H9 (cell line): Measurements from ENCODE around the gene NMRK1. TPM values are rescaled to one million over a fixed set of nuclear protein-coding genes. Genes with fewer than 3 reads are reported as not detected.

Experiments used
- DNase-seq: peaks from one replicate; pipeline ENCODE4 v3.0.0-alpha.2; 2017
- H2AFZ ChIP-seq: one replicate; pipeline ENCODE4 v1.6.1; 2013; ENCODE audit warnings: mild to moderate bottlenecking, low read length, control low read depth, moderate library complexity
- H2AK5ac ChIP-seq: 2 replicates; pipeline ENCODE4 v1.6.1; 2013; ENCODE audit warnings: low read length, control low read depth, mixed read lengths; ENCODE audit not compliant: insufficient read length
- H2BK120ac ChIP-seq: one replicate; pipeline ENCODE4 v1.6.1; 2013; ENCODE audit warnings: low read depth, mild to moderate bottlenecking, low read length, control low read depth, inconsistent platforms; ENCODE audit not compliant: poor library complexity, severe bottlenecking
- H2BK12ac ChIP-seq: 2 replicates; pipeline ENCODE4 v1.6.1; 2013; ENCODE audit warnings: low read length, control low read depth, mixed read lengths, low read depth; ENCODE audit not compliant: insufficient read length
- H2BK15ac ChIP-seq: 2 replicates; pipeline ENCODE4 v1.6.1; 2013; ENCODE audit warnings: low read depth, low read length, control low read depth
- H2BK20ac ChIP-seq: one replicate; pipeline ENCODE4 v1.6.1; 2013; ENCODE audit warnings: low read depth, mild to moderate bottlenecking, low read length, control low read depth, inconsistent platforms; ENCODE audit not compliant: poor library complexity, severe bottlenecking
- H2BK5ac ChIP-seq: 2 replicates; pipeline ENCODE4 v1.6.1; 2013; ENCODE audit warnings: low read length, control low read depth, mixed read lengths; ENCODE audit not compliant: insufficient read length
- H3K14ac ChIP-seq: 2 replicates; pipeline ENCODE4 v1.6.1; 2013; ENCODE audit warnings: low read length, control low read depth; ENCODE audit not compliant: insufficient read depth
- H3K18ac ChIP-seq: 2 replicates; pipeline ENCODE4 v1.6.1; 2013; ENCODE audit warnings: low read depth, mild to moderate bottlenecking, mixed read lengths, low read length, control low read depth; ENCODE audit not compliant: insufficient read length
- H3K23ac ChIP-seq: 2 replicates; pipeline ENCODE4 v1.6.1; 2013; ENCODE audit warnings: low read length, control low read depth, mixed read lengths, low read depth; ENCODE audit not compliant: insufficient read length
- H3K23me2 ChIP-seq: 2 replicates; pipeline ENCODE4 v1.6.1; 2013; ENCODE audit warnings: low read depth, mild to moderate bottlenecking, mixed read lengths, low read length, control low read depth; ENCODE audit not compliant: insufficient read length, poor library complexity, severe bottlenecking
- H3K27ac ChIP-seq: 2 replicates; pipeline ENCODE4 v1.5.1; 2013; ENCODE audit warnings: low read length, control low read depth, mixed read lengths, low read depth; ENCODE audit not compliant: insufficient read length
- H3K27me3 ChIP-seq: 2 replicates; pipeline ENCODE4 v1.6.1; 2013; ENCODE audit warnings: low read length, control low read depth, inconsistent platforms; ENCODE audit not compliant: insufficient read depth
- H3K4ac ChIP-seq: 2 replicates; pipeline ENCODE4 v1.6.1; 2013; ENCODE audit warnings: low read depth, mild to moderate bottlenecking, control low read depth, inconsistent platforms, low read length, moderate library complexity
- H3K4me1 ChIP-seq: 2 replicates; pipeline ENCODE4 v1.6.1; 2013; ENCODE audit warnings: low read length, control low read depth, inconsistent platforms; ENCODE audit not compliant: insufficient read depth
- H3K4me2 ChIP-seq: 2 replicates; pipeline ENCODE4 v1.6.1; 2013; ENCODE audit warnings: low read length, control low read depth, mixed read lengths; ENCODE audit not compliant: insufficient read length, insufficient read depth
- H3K56ac ChIP-seq: 2 replicates; pipeline ENCODE4 v1.6.1; 2013; ENCODE audit warnings: low read depth, mild to moderate bottlenecking, mixed read lengths, low read length, control low read depth; ENCODE audit not compliant: insufficient read length
- H3K79me1 ChIP-seq: 2 replicates; pipeline ENCODE4 v1.6.1; 2013; ENCODE audit warnings: low read depth, mild to moderate bottlenecking, moderate library complexity, low read length, control low read depth, inconsistent platforms; ENCODE audit not compliant: insufficient read depth, poor library complexity, severe bottlenecking
- H3K79me2 ChIP-seq: 2 replicates; pipeline ENCODE4 v1.6.1; 2013; ENCODE audit warnings: low read length, control low read depth, inconsistent platforms; ENCODE audit not compliant: insufficient read depth
- H3K9ac ChIP-seq: 2 replicates; pipeline ENCODE4 v1.6.1; 2013; ENCODE audit warnings: low read length, control low read depth, mixed read lengths; ENCODE audit not compliant: insufficient read length; ENCODE audit errors: extremely low read depth
- H3K9me3 ChIP-seq: one replicate; pipeline ENCODE4 v1.6.1; 2013; ENCODE audit warnings: low read depth, low read length, inconsistent platforms; ENCODE audit not compliant: control insufficient read depth
- H3T11ph ChIP-seq: one replicate; pipeline ENCODE4 v1.6.1; 2013; ENCODE audit warnings: mild to moderate bottlenecking, low read length, control low read depth, inconsistent platforms
- H4K20me1 ChIP-seq: one replicate; pipeline ENCODE4 v1.6.1; 2013; ENCODE audit not compliant: control insufficient read depth, insufficient read length, insufficient read depth
- H4K5ac ChIP-seq: 2 replicates; pipeline ENCODE4 v1.6.1; 2013; ENCODE audit warnings: low read depth, mild to moderate bottlenecking, mixed read lengths, low read length, control low read depth; ENCODE audit not compliant: insufficient read length
- H4K8ac ChIP-seq: replicated peaks from 2 replicates; pipeline ENCODE4 v1.6.1; 2013; ENCODE audit warnings: low read length, control low read depth, mixed read lengths, low read depth; ENCODE audit not compliant: insufficient read length
- H4K91ac ChIP-seq: 2 replicates; pipeline ENCODE4 v1.6.1; 2013; ENCODE audit warnings: low read depth, mild to moderate bottlenecking, moderate library complexity, mixed read lengths, low read length, control low read depth; ENCODE audit not compliant: insufficient read length
- H3K27ac Mint-ChIP-seq, 3 experiments: 2 replicates in 2 of 3; 3 replicates in 1 of 3; pipeline ENCODE4 v1.8.0; 2020 to 2021; ENCODE audit warnings: mixed read lengths in 3 of 3, mild to moderate bottlenecking in 1 of 3, moderate library complexity in 1 of 3
- H3K27me3 Mint-ChIP-seq: 2 replicates; pipeline ENCODE4 v1.8.0; 2021; ENCODE audit warnings: low read depth, mild to moderate bottlenecking, moderate library complexity, mixed read lengths
- H3K36me3 Mint-ChIP-seq, 3 experiments: 2 replicates in 2 of 3; 3 replicates in 1 of 3; pipeline ENCODE4 v1.8.0; 2020 to 2021; ENCODE audit warnings: low read depth in 3 of 3, mixed read lengths in 3 of 3; ENCODE audit not compliant: insufficient read depth in 1 of 3
- H3K4me1 Mint-ChIP-seq, 2 experiments: 2 replicates each; pipeline ENCODE4 v1.8.0; 2020; ENCODE audit warnings: mixed read lengths in 2 of 2
- H3K4me3 Mint-ChIP-seq, 2 experiments: 2 replicates in 1 of 2; 3 replicates in 1 of 2; pipeline ENCODE4 v1.8.0; 2020 to 2021; ENCODE audit warnings: mild to moderate bottlenecking in 2 of 2, mixed read lengths in 2 of 2, moderate library complexity in 1 of 2
- H3K9me3 Mint-ChIP-seq, 2 experiments: 2 replicates in 1 of 2; 3 replicates in 1 of 2; pipeline ENCODE4 v1.8.0; 2020; ENCODE audit warnings: mild to moderate bottlenecking in 2 of 2, mixed read lengths in 2 of 2, moderate library complexity in 1 of 2
- CTCF ChIP-seq: fragments of 200-600 bp; sonication (generic); conservative IDR thresholded peaks from 3 replicates; pipeline ENCODE4 v1.8.0; 2021; ENCODE audit warnings: antibody characterized with exemption, mild to moderate bottlenecking
- WGBS: extraction: QIAGEN DNeasy Blood & Tissue Kit; methylation state at CpG from one replicate; pipeline ENCODE4 v1.1.7; 2013; ENCODE audit warnings: missing lambda C conversion rate, low lambda C conversion rate, mixed read lengths; ENCODE audit not compliant: insufficient read length; ENCODE audit errors: extremely low coverage; 5-methylcytosine and 5-hydroxymethylcytosine counted together
- total RNA-seq: library from RNA; stranded (reverse); gene quantifications from 2 replicates; pipeline ENCODE4 v1.2.1, GENCODE V29; 2021

The NMRK1 gene
- total RNA-seq, 1 experiment from 2014 or later: 3.0 TPM

- DNase-seq: no peak
- Histone ChIP-seq H2BK15ac (no peak overlapping the region), H2AFZ (no peak overlapping the region), H2AK5ac (no peak overlapping the region), H4K20me1 (no peaks in the 10 kb centered on the region), H3K56ac (no peak overlapping the region), H3K4ac (no peak overlapping the region), H3K79me2 (no peaks in the 10 kb centered on the region), H3K27me3 (no peaks in the 10 kb centered on the region), H2BK20ac (no peak overlapping the region), H3K4me1 (no peaks in the 10 kb centered on the region; the same call in 1 of the 2 replicates), H3K14ac (no peak overlapping the region), H3T11ph (no peak overlapping the region), H3K4me2 (no peak overlapping the region), H2BK120ac (no peak overlapping the region), H4K5ac (no peak overlapping the region), H4K8ac (no peak overlapping the region), H2BK5ac (no peak overlapping the region), H4K91ac (no peak overlapping the region), H3K23ac (no peak overlapping the region), H2BK12ac (no peak overlapping the region), H3K18ac (no peak overlapping the region), H3K9me3 (no peaks in the 10 kb centered on the region), H3K27ac (no peak overlapping the region), H3K79me1 (no peaks in the 10 kb centered on the region), H3K9ac (no peak overlapping the region), H3K23me2 (no peaks in the 10 kb centered on the region)
- Mint-ChIP-seq H3K36me3 (0 out of 7 replicates have a peak, but pooled peaks cover 0 to 3% (median 0%) of the 10 kb centered on the region in 3 experiments), H3K27ac (peak overlapping the region in 2 of 3 experiments; percentile 9 to 52; a peak in 2 of 7 replicates), H3K9me3 (no peaks in the 10 kb centered on the region), H3K27me3 (no peaks in the 10 kb centered on the region), H3K4me1 (peaks cover 13 to 16% of the 10 kb centered on the region in 2 experiments), H3K4me3 (no peak overlapping the region)
- no CpG with 5 or more reads among the region's 3 CpGs for WGBS
- no peak for TF ChIP-seq CTCF
Observed at GRCh38 chr9:75133396-75133795, 45.4 kb upstream of the NMRK1 start.
